ENCODE results near the gene LRRC26.
"Not testable (repeated sequence)": the region's sequence is repeated elsewhere in the genome, so short reads cannot be mapped to it uniquely, and the experiment has no call there.

The LRRC26 gene

GRCh38 chr9:137122796-137123467 lies 46.9 kb downstream of the LRRC26 start:
- in situ Hi-C loops (cut with HindIII; ENCODE audit: low sequenced_read_pairs): not testable (repeated sequence)

GRCh38 chr9:137121927-137122795 lies 47.7 kb downstream of the LRRC26 start:
- in situ Hi-C loops (cut with HindIII; ENCODE audit: low sequenced_read_pairs): not testable (repeated sequence)

All from endothelial cell of hepatic sinusoid (primary cell).